ENCODE data around the gene CXCR3. TPM values are rescaled to one million over a fixed set of nuclear protein-coding genes. Genes with fewer than 3 reads are reported as not detected.

Gene CXCR3
- total RNA-seq, 4 donors from 2014 or later = 0.17 to 0.83 (median 0.42) TPM; not detected in 1

GRCh38 chrX:71579990-71580380 is 38.3 kb downstream of the CXCR3 start:
- Histone ChIP-seq H3K36me3 (peaks cover 3 to 23% (median 19%) of the 10 kb centered on the region in 4 donors), H3K4me1 (peaks cover 0 to 3% (median 0%) of the 10 kb centered on the region in 4 donors), H3K27ac (replicated peaks in 1 of 4) (no peak overlapping the region), H3K4me3 (no peak overlapping the region), H3K9me3 (no peaks in the 10 kb centered on the region), H3K27me3 (no peaks in the 10 kb centered on the region)
- no peak for DNase-seq (ENCODE audit: extremely low spot score)
- 87% methylated on average over 7 of the region's 7 CpGs for WGBS
- TF ChIP-seq POLR2A (IDR thresholded peaks at IDR 0.05; ENCODE audit: low read depth) (no peak), EP300 (IDR thresholded peaks at IDR 0.05) (no peak), CTCF (IDR thresholded peaks at IDR 0.05) (no peak)
- intact Hi-C loops (cut with DNase I) = no loop called here

- Histone ChIP-seq H3K27ac (replicated peaks in 1 of 4) (no peak overlapping the region), H3K27me3 (no peaks in the 10 kb centered on the region), H3K4me1 (peaks cover 0 to 3% (median 0%) of the 10 kb centered on the region in 4 donors), H3K9me3 (no peaks in the 10 kb centered on the region), H3K4me3 (no peak overlapping the region), H3K36me3 (peaks cover 6 to 29% (median 24%) of the 10 kb centered on the region in 4 donors)
- DNase-seq (ENCODE audit: extremely low spot score) = no peak
- 91% methylated on average over 26 of the region's 26 CpGs for WGBS
- intact Hi-C loops (cut with DNase I) = no loop called here
- TF ChIP-seq POLR2A (IDR thresholded peaks at IDR 0.05; ENCODE audit: low read depth) (no peak), POLR2AphosphoS5 (IDR thresholded peaks at IDR 0.05) (no peak), EP300 (IDR thresholded peaks at IDR 0.05) (no peak), CTCF (IDR thresholded peaks at IDR 0.05) (no peak)
Observed at GRCh38 chrX:71579136-71579989, 38.9 kb downstream of the CXCR3 start.

GRCh38 chrX:71578253-71579135 is 39.8 kb downstream of the CXCR3 start, which contains the start of gene GCNA:
TSS of gene GCNA (plus strand) at chrX:71578437. CDS start at chrX:71580822, 2,385 bp downstream.
- WGBS = 95% methylated on average over 48 of the region's 48 CpGs
- no peak for DNase-seq (ENCODE audit: extremely low spot score)
- H3K36me3 ChIP-seq = peaks cover 14 to 37% (median 33%) of the 10 kb centered on the region in 4 donors
- intact Hi-C loops (cut with DNase I) = no loop called here
- H3K4me3 ChIP-seq = no peak within 1 kb of the TSS
- no peak for TF ChIP-seq EP300 (IDR thresholded peaks at IDR 0.05)
- no peak for TF ChIP-seq POLR2A (IDR thresholded peaks at IDR 0.05; ENCODE audit: low read depth)
- TF ChIP-seq CTCF (IDR thresholded peaks at IDR 0.05) = no peak
- no peak for TF ChIP-seq POLR2AphosphoS5 (IDR thresholded peaks at IDR 0.05)
- peaks cover 0 to 3% (median 0%) of the 10 kb centered on the region in 4 donors for H3K4me1 ChIP-seq
- no peaks in the 10 kb centered on the region for H3K27me3 ChIP-seq
- H3K9me3 ChIP-seq = no peaks in the 10 kb centered on the region
- no peak within 1 kb of the TSS for H3K27ac ChIP-seq (replicated peaks in 1 of 4)

- peaks cover 0 to 3% (median 0%) of the 10 kb centered on the region in 4 donors for H3K4me1 ChIP-seq
- no peak overlapping the region for H3K27ac ChIP-seq (replicated peaks in 1 of 4)
- no peaks in the 10 kb centered on the region for H3K9me3 ChIP-seq
- 88% methylated on average over 24 of the region's 24 CpGs for WGBS
- no peaks in the 10 kb centered on the region for H3K27me3 ChIP-seq
- TF ChIP-seq CTCF (IDR thresholded peaks at IDR 0.05) = no peak
- TF ChIP-seq POLR2A (IDR thresholded peaks at IDR 0.05; ENCODE audit: low read depth) = no peak
- no peak for TF ChIP-seq POLR2AphosphoS5 (IDR thresholded peaks at IDR 0.05)
- no peak for TF ChIP-seq EP300 (IDR thresholded peaks at IDR 0.05)
- peaks cover 14 to 45% (median 38%) of the 10 kb centered on the region in 4 donors for H3K36me3 ChIP-seq
- intact Hi-C loops (cut with DNase I) = no loop called here
- no peak overlapping the region for H3K4me3 ChIP-seq
- no peak for DNase-seq (ENCODE audit: extremely low spot score)
Observed at GRCh38 chrX:71577682-71578081, 40.6 kb downstream of the CXCR3 start.
